ENCODE measurements around the gene CXCL3. TPM values are rescaled to one million over a fixed set of nuclear protein-coding genes. Genes with fewer than 3 reads are reported as not detected.

CXCL3 gene
- total RNA-seq, 2 experiments from 2014 or later: not detected

GRCh38 chr4:73990988-73991741, 47.3 kb downstream of the CXCL3 start:
- no peak for TF ChIP-seq CTCF (IDR thresholded peaks at IDR 0.05)
- Mint-ChIP-seq H3K4me1 (ENCODE audit: low read depth) (no peaks in the 10 kb centered on the region), H3K4me3 (no peak overlapping the region), H3K9me3 (no peaks in the 10 kb centered on the region), H3K27ac (no peak overlapping the region), H3K27me3 (no peaks in the 10 kb centered on the region), H3K36me3 (ENCODE audit: low read depth) (no peaks in the 10 kb centered on the region)
- ChIA-PET CTCF (no interaction called here), POLR2A (no interaction called here)
- intact Hi-C loops (cut with micrococcal nuclease): no loop called here
- ATAC-seq (no peak), DNase-seq (no peak)

- Mint-ChIP-seq H3K9me3 (no peaks in the 10 kb centered on the region), H3K27ac (no peak overlapping the region), H3K36me3 (ENCODE audit: low read depth) (no peaks in the 10 kb centered on the region), H3K4me1 (ENCODE audit: low read depth) (no peaks in the 10 kb centered on the region), H3K27me3 (no peaks in the 10 kb centered on the region), H3K4me3 (no peak overlapping the region)
- ChIA-PET CTCF (no interaction called here), POLR2A (no interaction called here)
- intact Hi-C loops (cut with micrococcal nuclease): no loop called here
- TF ChIP-seq CTCF (IDR thresholded peaks at IDR 0.05): no peak
- DNase-seq: no peak
- no peak for ATAC-seq
Observed at GRCh38 chr4:73989928-73990327, 48.6 kb downstream of the CXCL3 start.

GRCh38 chr4:73989031-73989430, 49.5 kb downstream of the CXCL3 start:
- Mint-ChIP-seq H3K4me3 (no peak overlapping the region), H3K27me3 (no peaks in the 10 kb centered on the region), H3K27ac (no peak overlapping the region), H3K4me1 (ENCODE audit: low read depth) (no peaks in the 10 kb centered on the region), H3K9me3 (no peaks in the 10 kb centered on the region), H3K36me3 (ENCODE audit: low read depth) (no peaks in the 10 kb centered on the region)
- intact Hi-C loops (cut with micrococcal nuclease): no loop called here
- ATAC-seq (no peak), DNase-seq (no peak)
- CTCF ChIA-PET: no interaction called here
- POLR2A ChIA-PET: no interaction called here
- TF ChIP-seq CTCF (IDR thresholded peaks at IDR 0.05): no peak

DNA sequence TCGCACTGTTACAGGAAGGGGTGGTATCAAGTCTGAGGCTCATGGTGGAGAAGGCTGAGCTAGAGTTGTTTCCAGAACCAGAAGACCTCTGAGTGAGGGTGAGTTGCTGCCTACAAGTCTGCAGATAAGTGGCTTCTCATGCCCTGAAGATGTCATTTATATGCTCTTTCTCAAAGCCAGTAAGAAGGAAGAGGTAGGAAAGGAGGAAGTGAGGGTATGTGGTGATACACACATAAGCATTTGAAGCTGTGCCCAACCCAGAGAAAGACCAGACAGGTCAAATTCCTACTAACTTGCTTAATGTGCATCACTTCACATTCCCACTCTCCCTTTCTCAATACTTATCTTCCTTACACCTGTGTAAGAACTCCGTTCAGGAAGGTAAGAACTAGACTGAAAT, 50.4 kb downstream of the CXCL3 start, which contains the start of gene PPBP:
Gene PPBP (minus strand): TSS at position 130 of the 400 bp plus-strand sequence. CDS start 87 bp downstream, at position 43.
- intact Hi-C loops (cut with micrococcal nuclease): no loop called here

More for the DNA sequence above, 50.4 kb downstream of the CXCL3 start, which contains the start of gene PPBP:
- H3K36me3 Mint-ChIP-seq (ENCODE audit: low read depth): no peaks in the 10 kb centered on the region
- ChIA-PET POLR2A (no interaction called here), CTCF (interaction anchor here (0.8 kb wide), 1 partner anchor 10 kb away, joined by 3 read pairs; no protein-coding TSS in a partner anchor)
- no peaks in the 10 kb centered on the region for H3K4me1 Mint-ChIP-seq (ENCODE audit: low read depth)
- no peaks in the 10 kb centered on the region for H3K27me3 Mint-ChIP-seq
- ATAC-seq (no peak), DNase-seq (no peak)
- H3K4me3 Mint-ChIP-seq: no peak within 1 kb of the TSS
- H3K9me3 Mint-ChIP-seq: no peaks in the 10 kb centered on the region
- no peak for TF ChIP-seq CTCF (IDR thresholded peaks at IDR 0.05)
- H3K27ac Mint-ChIP-seq: no peak within 1 kb of the TSS

Other genes with a start within 250 kb of the CXCL3 start
- not detected for gene CXCL6, start 202.0 kb downstream of the CXCL3 start, total RNA-seq
- not detected for gene PF4V1, start 185.4 kb downstream of the CXCL3 start, total RNA-seq
- not detected for gene CXCL1, start 169.3 kb downstream of the CXCL3 start, total RNA-seq
- not detected for gene PF4, start 56.7 kb downstream of the CXCL3 start, total RNA-seq
- not detected for gene PPBP, start 50.5 kb downstream of the CXCL3 start, total RNA-seq
- gene CXCL5, start 40.0 kb downstream of the CXCL3 start, total RNA-seq: not detected
- not detected for gene CXCL2, start 60.5 kb upstream of the CXCL3 start, total RNA-seq
- gene MTHFD2L, start 119.4 kb upstream of the CXCL3 start, total RNA-seq: 1 to 10 TPM; 7.3 to 8.1 TPM